ENCODE data around the gene GCN1. TPM values are rescaled to one million over a fixed set of nuclear protein-coding genes. Genes with fewer than 3 reads are reported as not detected.

GCN1 gene
- total RNA-seq, 1 donor from 2014 or later, result 92.3 TPM

- no peak for TF ChIP-seq CTCF (IDR thresholded peaks at IDR 0.05)
- no peaks in the 10 kb centered on the region for H3K9me3 Mint-ChIP-seq (ENCODE audit: low read depth)
- peak overlapping the region; percentile 83 for H3K4me3 Mint-ChIP-seq (ENCODE audit: unreplicated experiment)
- DNase-seq (ENCODE audit: low spot score), result no peak
- H3K36me3 Mint-ChIP-seq (ENCODE audit: low read depth), result peaks cover 1% of the 10 kb centered on the region
- peaks cover 55% of the 10 kb centered on the region for H3K4me1 Mint-ChIP-seq (ENCODE audit: low read depth)
- H3K27ac Mint-ChIP-seq (ENCODE audit: unreplicated experiment), result peak overlapping the region; percentile 83
- no peaks in the 10 kb centered on the region for H3K27me3 Mint-ChIP-seq (ENCODE audit: low read depth)
These were observed 76.0 kb downstream of the GCN1 start for GRCh38 chr12:120118321-120119061.

- peak overlapping the region; percentile 83 for H3K4me3 Mint-ChIP-seq (ENCODE audit: unreplicated experiment)
- no peak for TF ChIP-seq CTCF (IDR thresholded peaks at IDR 0.05)
- H3K27me3 Mint-ChIP-seq (ENCODE audit: low read depth), result no peaks in the 10 kb centered on the region
- no peak for DNase-seq (ENCODE audit: low spot score)
- H3K36me3 Mint-ChIP-seq (ENCODE audit: low read depth), result peaks cover 1% of the 10 kb centered on the region
- H3K9me3 Mint-ChIP-seq (ENCODE audit: low read depth), result no peaks in the 10 kb centered on the region
- peaks cover 58% of the 10 kb centered on the region for H3K4me1 Mint-ChIP-seq (ENCODE audit: low read depth)
- peak overlapping the region; percentile 83 for H3K27ac Mint-ChIP-seq (ENCODE audit: unreplicated experiment)
These were observed 76.6 kb downstream of the GCN1 start for GRCh38 chr12:120117961-120118320.

DNA sequence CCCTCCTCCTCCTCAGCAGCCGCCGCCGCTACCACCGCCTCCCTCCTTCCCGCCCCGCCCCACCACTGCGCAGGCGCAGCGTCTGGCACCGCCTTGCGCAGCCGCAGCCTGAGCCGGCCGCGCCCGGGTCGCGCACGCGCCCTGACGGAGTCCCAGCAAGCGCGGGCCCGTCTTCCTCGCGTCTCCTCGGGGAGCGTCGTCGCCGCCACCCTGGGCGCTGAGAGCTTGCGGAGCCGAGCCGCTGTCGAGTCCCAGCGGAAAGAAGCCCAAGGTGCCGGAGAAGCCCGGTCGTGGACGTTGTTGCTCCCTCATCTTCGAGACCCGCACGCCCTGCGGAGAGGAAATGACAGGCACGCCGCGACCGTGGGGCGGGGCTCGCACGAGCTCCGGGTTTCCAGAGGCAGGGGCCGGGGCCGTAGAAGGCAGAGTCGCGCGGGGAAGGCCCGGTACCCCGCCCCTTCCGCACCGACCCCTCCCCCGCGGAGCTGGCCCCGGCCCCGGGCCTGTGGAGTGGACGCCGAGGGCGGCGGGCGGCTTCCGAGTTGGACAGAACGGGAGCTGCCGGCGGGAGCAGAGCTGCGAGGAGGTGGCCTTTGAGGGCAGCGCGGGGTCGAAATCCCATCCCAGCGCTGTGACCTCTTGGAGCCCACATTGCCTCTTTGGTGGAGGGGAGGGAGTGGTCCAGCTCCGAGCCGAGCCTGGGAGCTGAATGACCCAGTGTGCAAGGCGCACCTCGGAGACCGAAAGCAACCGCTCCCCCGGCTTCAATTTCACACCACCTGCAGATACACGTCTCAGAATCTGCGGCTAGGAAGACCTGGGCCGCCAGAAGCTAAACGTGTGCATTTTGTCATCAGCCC, 77.5 kb downstream of the GCN1 start:
- DNase-seq (ENCODE audit: low spot score), result peak; percentile 97
- Mint-ChIP-seq H3K4me1 (ENCODE audit: low read depth) (peaks cover 63% of the 10 kb centered on the region), H3K27me3 (ENCODE audit: low read depth) (no peaks in the 10 kb centered on the region), H3K9me3 (ENCODE audit: low read depth) (no peaks in the 10 kb centered on the region), H3K27ac (ENCODE audit: unreplicated experiment) (peak overlapping the region; percentile 85), H3K36me3 (ENCODE audit: low read depth) (peaks cover 1% of the 10 kb centered on the region), H3K4me3 (ENCODE audit: unreplicated experiment) (peak overlapping the region; percentile 83)
- TF ChIP-seq CTCF (IDR thresholded peaks at IDR 0.05), result no peak

GRCh38 chr12:120116441-120116791, 78.1 kb downstream of the GCN1 start, which contains the start of gene RAB35:
RAB35 (minus strand) TSS chr12:120116753; CDS start chr12:120116650, 103 bp downstream.
- peaks cover 1% of the 10 kb centered on the region for H3K36me3 Mint-ChIP-seq (ENCODE audit: low read depth)
- TF ChIP-seq CTCF (IDR thresholded peaks at IDR 0.05), result no peak

GRCh38 chr12:120115692-120116440, 78.6 kb downstream of the GCN1 start:
- H3K4me1 Mint-ChIP-seq (ENCODE audit: low read depth), result peaks cover 69% of the 10 kb centered on the region
- H3K27me3 Mint-ChIP-seq (ENCODE audit: low read depth), result no peaks in the 10 kb centered on the region
- no peaks in the 10 kb centered on the region for H3K9me3 Mint-ChIP-seq (ENCODE audit: low read depth)
- H3K4me3 Mint-ChIP-seq (ENCODE audit: unreplicated experiment), result peak overlapping the region; percentile 98
- no peak for DNase-seq (ENCODE audit: low spot score)
- no peak for TF ChIP-seq CTCF (IDR thresholded peaks at IDR 0.05)
- peak overlapping the region; percentile 95 for H3K27ac Mint-ChIP-seq (ENCODE audit: unreplicated experiment)
- H3K36me3 Mint-ChIP-seq (ENCODE audit: low read depth), result peaks cover 1% of the 10 kb centered on the region

More at GRCh38 chr12:120116441-120116791, 78.1 kb downstream of the GCN1 start, which contains the start of gene RAB35:
- no peaks in the 10 kb centered on the region for H3K9me3 Mint-ChIP-seq (ENCODE audit: low read depth)
- DNase-seq (ENCODE audit: low spot score), result no peak
- peak within 1 kb of the TSS; percentile 98 for H3K4me3 Mint-ChIP-seq (ENCODE audit: unreplicated experiment)
- H3K27ac Mint-ChIP-seq (ENCODE audit: unreplicated experiment), result peak within 1 kb of the TSS; percentile 95
- peaks cover 66% of the 10 kb centered on the region for H3K4me1 Mint-ChIP-seq (ENCODE audit: low read depth)
- H3K27me3 Mint-ChIP-seq (ENCODE audit: low read depth), result no peaks in the 10 kb centered on the region
